ENCODE measurements around the gene ZNF423.

Gene ZNF423

GRCh38 chr16:49842972-49843371, 12.9 kb downstream of the ZNF423 start:
- Histone ChIP-seq H3K9me3 (ENCODE audit: control insufficient read depth, low read length) (no peaks in the 10 kb centered on the region), H3K9ac (ENCODE audit: low read length) (no peak overlapping the region), H3K4me3 (ENCODE audit: low read length) (peak overlapping the region; percentile 23)

DNA sequence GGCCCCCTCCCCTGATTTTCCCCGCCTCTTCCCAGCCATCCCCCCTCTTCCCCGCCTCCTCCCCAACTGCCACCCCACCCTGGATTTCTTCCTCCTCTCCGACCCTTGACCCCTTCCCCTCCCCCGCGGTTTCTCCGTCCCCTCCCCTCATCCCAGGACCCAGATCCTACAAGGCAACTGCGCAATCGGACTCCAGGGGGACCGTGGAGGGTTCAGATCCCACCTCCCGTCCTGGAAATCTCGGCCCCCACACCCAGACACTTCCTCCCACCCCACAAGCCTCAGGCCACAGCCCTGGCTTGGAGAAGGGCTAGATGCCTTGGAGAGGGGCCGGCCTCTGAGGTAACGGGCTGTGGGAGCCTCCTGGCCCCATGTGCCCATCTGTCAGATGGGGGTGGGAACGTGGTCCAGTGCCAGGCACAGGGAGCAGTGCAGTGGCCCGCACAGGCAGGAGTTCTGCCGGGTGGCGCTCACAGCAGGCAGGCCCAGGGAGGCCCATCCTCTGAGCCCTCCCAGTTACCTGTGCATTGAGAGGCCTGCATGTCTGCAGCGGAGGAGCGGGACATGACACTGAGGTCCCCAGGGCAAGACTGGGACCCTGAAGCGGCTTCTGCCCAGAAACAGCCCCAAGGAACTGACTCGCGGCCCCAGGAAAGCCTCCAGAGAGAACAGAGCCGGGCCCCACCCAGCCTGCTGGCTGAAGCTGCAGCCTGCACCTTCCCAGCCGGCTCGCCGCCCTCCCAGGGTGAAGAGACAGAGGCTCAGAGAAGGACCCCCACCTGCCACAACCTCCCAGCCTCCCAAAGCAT, 16.7 kb downstream of the ZNF423 start:
- peaks cover 54% of the 10 kb centered on the region for H3K4me1 ChIP-seq (ENCODE audit: control insufficient read depth, insufficient read depth, low read length)
- DNase-seq (ENCODE audit: low read depth): no peak
- no peak overlapping the region for H3K4me3 ChIP-seq (ENCODE audit: low read length)

More at GRCh38 chr16:49842972-49843371, 12.9 kb downstream of the ZNF423 start:
- DNase-seq (ENCODE audit: low read depth): no peak
- Histone ChIP-seq H3K27me3 (replicated peaks; ENCODE audit: control insufficient read depth, insufficient read depth, low read length) (no peaks in the 10 kb centered on the region), H3K36me3 (ENCODE audit: control insufficient read depth, insufficient read depth, low read length, severe bottlenecking) (no peaks in the 10 kb centered on the region), H3K4me1 (ENCODE audit: control insufficient read depth, insufficient read depth, low read length) (peaks cover 18% of the 10 kb centered on the region)

GRCh38 chr16:49838441-49839016, 17.4 kb downstream of the ZNF423 start:
- no peak overlapping the region for H3K9ac ChIP-seq (ENCODE audit: low read length)
- no peaks in the 10 kb centered on the region for H3K9me3 ChIP-seq (ENCODE audit: control insufficient read depth, low read length)
- peaks cover 61% of the 10 kb centered on the region for H3K4me1 ChIP-seq (ENCODE audit: control insufficient read depth, insufficient read depth, low read length)
- H3K4me3 ChIP-seq (ENCODE audit: low read length): no peak overlapping the region
- DNase-seq (ENCODE audit: low read depth): no peak
- no peaks in the 10 kb centered on the region for H3K36me3 ChIP-seq (ENCODE audit: control insufficient read depth, insufficient read depth, low read length, severe bottlenecking)
- H3K27me3 ChIP-seq (replicated peaks; ENCODE audit: control insufficient read depth, insufficient read depth, low read length): no peaks in the 10 kb centered on the region

More for the DNA sequence above, 16.7 kb downstream of the ZNF423 start:
- Histone ChIP-seq H3K27me3 (replicated peaks; ENCODE audit: control insufficient read depth, insufficient read depth, low read length) (no peaks in the 10 kb centered on the region), H3K36me3 (ENCODE audit: control insufficient read depth, insufficient read depth, low read length, severe bottlenecking) (no peaks in the 10 kb centered on the region), H3K9ac (ENCODE audit: low read length) (peak overlapping the region; percentile 26), H3K9me3 (ENCODE audit: control insufficient read depth, low read length) (no peaks in the 10 kb centered on the region)

- H3K4me1 ChIP-seq (ENCODE audit: control insufficient read depth, insufficient read depth, low read length): peaks cover 61% of the 10 kb centered on the region
- no peak overlapping the region for H3K9ac ChIP-seq (ENCODE audit: low read length)
- H3K4me3 ChIP-seq (ENCODE audit: low read length): no peak overlapping the region
- no peaks in the 10 kb centered on the region for H3K36me3 ChIP-seq (ENCODE audit: control insufficient read depth, insufficient read depth, low read length, severe bottlenecking)
- no peaks in the 10 kb centered on the region for H3K9me3 ChIP-seq (ENCODE audit: control insufficient read depth, low read length)
- H3K27me3 ChIP-seq (replicated peaks; ENCODE audit: control insufficient read depth, insufficient read depth, low read length): no peaks in the 10 kb centered on the region
- no peak for DNase-seq (ENCODE audit: low read depth)
Measured at GRCh38 chr16:49837688-49838410, 18.1 kb downstream of the ZNF423 start.

GRCh38 chr16:49836668-49837067, 19.2 kb downstream of the ZNF423 start:
- Histone ChIP-seq H3K9me3 (ENCODE audit: control insufficient read depth, low read length) (no peaks in the 10 kb centered on the region), H3K4me3 (ENCODE audit: low read length) (no peak overlapping the region), H3K27me3 (replicated peaks; ENCODE audit: control insufficient read depth, insufficient read depth, low read length) (no peaks in the 10 kb centered on the region), H3K9ac (ENCODE audit: low read length) (peak overlapping the region; percentile 80), H3K36me3 (ENCODE audit: control insufficient read depth, insufficient read depth, low read length, severe bottlenecking) (no peaks in the 10 kb centered on the region), H3K4me1 (ENCODE audit: control insufficient read depth, insufficient read depth, low read length) (peaks cover 68% of the 10 kb centered on the region)
- DNase-seq (ENCODE audit: low read depth): no peak

GRCh38 chr16:49836218-49836617, 19.7 kb downstream of the ZNF423 start:
- Histone ChIP-seq H3K27me3 (replicated peaks; ENCODE audit: control insufficient read depth, insufficient read depth, low read length) (no peaks in the 10 kb centered on the region), H3K4me1 (ENCODE audit: control insufficient read depth, insufficient read depth, low read length) (peaks cover 72% of the 10 kb centered on the region), H3K4me3 (ENCODE audit: low read length) (no peak overlapping the region), H3K9me3 (ENCODE audit: control insufficient read depth, low read length) (no peaks in the 10 kb centered on the region), H3K9ac (ENCODE audit: low read length) (peak overlapping the region; percentile 80), H3K36me3 (ENCODE audit: control insufficient read depth, insufficient read depth, low read length, severe bottlenecking) (no peaks in the 10 kb centered on the region)
- no peak for DNase-seq (ENCODE audit: low read depth)

GRCh38 chr16:49835161-49835777, 20.6 kb downstream of the ZNF423 start:
- H3K9ac ChIP-seq (ENCODE audit: low read length): peak overlapping the region; percentile 80
- H3K4me1 ChIP-seq (ENCODE audit: control insufficient read depth, insufficient read depth, low read length): peaks cover 73% of the 10 kb centered on the region
- no peaks in the 10 kb centered on the region for H3K36me3 ChIP-seq (ENCODE audit: control insufficient read depth, insufficient read depth, low read length, severe bottlenecking)
- H3K9me3 ChIP-seq (ENCODE audit: control insufficient read depth, low read length): no peaks in the 10 kb centered on the region
- no peaks in the 10 kb centered on the region for H3K27me3 ChIP-seq (replicated peaks; ENCODE audit: control insufficient read depth, insufficient read depth, low read length)
- no peak for DNase-seq (ENCODE audit: low read depth)
- peak overlapping the region; percentile 51 for H3K4me3 ChIP-seq (ENCODE audit: low read length)

- DNase-seq (ENCODE audit: low read depth): peak; percentile 47
- Histone ChIP-seq H3K36me3 (ENCODE audit: control insufficient read depth, insufficient read depth, low read length, severe bottlenecking) (no peaks in the 10 kb centered on the region), H3K9ac (ENCODE audit: low read length) (peak overlapping the region; percentile 80), H3K27me3 (replicated peaks; ENCODE audit: control insufficient read depth, insufficient read depth, low read length) (no peaks in the 10 kb centered on the region), H3K9me3 (ENCODE audit: control insufficient read depth, low read length) (no peaks in the 10 kb centered on the region), H3K4me3 (ENCODE audit: low read length) (peak overlapping the region; percentile 51), H3K4me1 (ENCODE audit: control insufficient read depth, insufficient read depth, low read length) (peaks cover 73% of the 10 kb centered on the region)
Measured at GRCh38 chr16:49834531-49835151, 21.3 kb downstream of the ZNF423 start.

DNA sequence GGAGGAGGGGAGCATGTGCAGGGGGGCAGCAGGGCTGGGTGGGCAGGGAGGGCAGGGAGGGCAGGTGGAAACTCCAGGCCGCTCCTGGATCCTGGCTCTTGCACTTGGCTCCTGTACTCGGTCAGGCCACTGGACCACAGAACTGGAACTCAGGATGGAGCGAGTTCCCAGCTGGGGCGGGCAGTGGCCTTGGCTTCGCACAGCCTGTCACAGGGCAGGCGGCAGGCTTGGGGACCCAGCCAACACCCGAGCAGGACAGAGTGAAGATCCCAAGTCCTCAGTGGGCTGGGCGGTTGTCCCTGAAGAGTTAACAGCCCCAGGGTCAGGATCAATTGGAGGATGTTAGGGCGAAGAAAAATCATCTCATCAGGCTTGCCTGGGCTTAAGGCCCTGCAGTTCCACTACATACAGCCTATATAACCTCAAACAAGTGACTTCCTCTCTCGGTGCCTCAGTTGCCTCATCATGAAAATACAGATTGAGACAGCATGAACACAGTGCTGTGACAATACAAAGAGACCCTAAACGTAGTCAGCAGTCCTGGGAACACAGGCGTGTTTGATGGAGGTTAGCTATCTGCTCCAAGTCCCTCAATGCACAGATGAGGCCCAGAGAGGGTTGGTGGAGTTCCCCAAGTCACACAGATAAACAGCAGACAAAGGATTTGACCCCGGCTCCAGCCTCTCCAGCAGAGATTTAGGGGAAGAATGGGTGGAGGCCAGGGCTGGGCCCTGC, 21.9 kb downstream of the ZNF423 start:
- H3K4me3 ChIP-seq (ENCODE audit: low read length): no peak overlapping the region
- peaks cover 70% of the 10 kb centered on the region for H3K4me1 ChIP-seq (ENCODE audit: control insufficient read depth, insufficient read depth, low read length)
- no peak for DNase-seq (ENCODE audit: low read depth)
- no peaks in the 10 kb centered on the region for H3K9me3 ChIP-seq (ENCODE audit: control insufficient read depth, low read length)
- no peaks in the 10 kb centered on the region for H3K36me3 ChIP-seq (ENCODE audit: control insufficient read depth, insufficient read depth, low read length, severe bottlenecking)
- H3K9ac ChIP-seq (ENCODE audit: low read length): peak overlapping the region; percentile 80
- H3K27me3 ChIP-seq (replicated peaks; ENCODE audit: control insufficient read depth, insufficient read depth, low read length): no peaks in the 10 kb centered on the region

DNA sequence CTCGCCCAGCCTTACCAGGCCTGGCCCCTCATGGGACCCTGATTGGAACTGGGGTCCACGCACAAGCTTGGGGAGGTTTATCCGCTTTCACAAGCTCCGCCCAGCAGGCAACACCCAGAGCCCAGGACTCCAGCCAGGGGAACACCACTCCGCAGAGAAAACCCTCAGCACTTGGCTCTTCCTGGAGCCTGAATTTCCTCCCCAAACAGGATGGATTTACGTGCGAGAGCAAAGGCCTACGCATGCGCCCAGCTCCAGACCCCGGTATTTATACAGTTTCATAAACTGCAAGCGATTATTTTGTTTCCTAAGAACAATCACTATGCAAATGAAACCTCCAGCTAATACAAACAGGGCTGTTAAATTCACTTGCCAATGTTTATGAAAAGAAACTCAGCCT, 22.8 kb downstream of the ZNF423 start:
- H3K36me3 ChIP-seq (ENCODE audit: control insufficient read depth, insufficient read depth, low read length, severe bottlenecking): no peaks in the 10 kb centered on the region
- no peak for DNase-seq (ENCODE audit: low read depth)
- H3K4me1 ChIP-seq (ENCODE audit: control insufficient read depth, insufficient read depth, low read length): peaks cover 77% of the 10 kb centered on the region
- peak overlapping the region; percentile 56 for H3K9ac ChIP-seq (ENCODE audit: low read length)
- no peaks in the 10 kb centered on the region for H3K27me3 ChIP-seq (replicated peaks; ENCODE audit: control insufficient read depth, insufficient read depth, low read length)
- no peaks in the 10 kb centered on the region for H3K9me3 ChIP-seq (ENCODE audit: control insufficient read depth, low read length)
- H3K4me3 ChIP-seq (ENCODE audit: low read length): no peak overlapping the region
